Stimulated activated CD8-positive, alpha-beta memory T cell treated with anti-CD3 and anti-CD28 coated beads, Interleukin-2, amount 100 ng/mL, for 1 hour (primary cell): Measurements from ENCODE around the gene GSX1.
A peak's percentile ranks its signal among the peaks of the same experiment; 100 is the strongest.
"Not testable (repeated sequence)": the region's sequence is repeated elsewhere in the genome, so short reads cannot be mapped to it uniquely, and the experiment has no call there.

ENCODE experiments used
- DNase-seq, 2 donors: peaks; one replicate each; pipeline ENCODE4 v3.0.0-alpha.2; 2020; ENCODE audit warnings: low read depth in 2 of 2

GSX1 gene

GRCh38 chr13:27794368-27794691, 2.0 kb downstream of the GSX1 start:
- DNase-seq: no peak

GRCh38 chr13:27794921-27795717, 2.8 kb downstream of the GSX1 start:
- no peak for DNase-seq

GRCh38 chr13:27795718-27796019, 3.4 kb downstream of the GSX1 start:
- no peak for DNase-seq

GRCh38 chr13:27796544-27797227, 4.4 kb downstream of the GSX1 start:
- DNase-seq: no peak

GRCh38 chr13:27797228-27797624, 4.9 kb downstream of the GSX1 start:
- no peak for DNase-seq

- no peak for DNase-seq
Observed at GRCh38 chr13:27806744-27807387, 14.6 kb downstream of the GSX1 start.

- no peak for DNase-seq
Observed at GRCh38 chr13:27808851-27809550, 16.7 kb downstream of the GSX1 start.

GRCh38 chr13:27810009-27810408, 17.7 kb downstream of the GSX1 start:
- DNase-seq: no peak

GRCh38 chr13:27810461-27810860, 18.2 kb downstream of the GSX1 start:
- no peak for DNase-seq

- DNase-seq: no peak
Observed at GRCh38 chr13:27813826-27814225, 21.5 kb downstream of the GSX1 start.

GRCh38 chr13:27817832-27818231, 25.5 kb downstream of the GSX1 start:
- DNase-seq: not testable (repeated sequence)

- no peak for DNase-seq
Observed at GRCh38 chr13:27820524-27821482, 28.5 kb downstream of the GSX1 start.

GRCh38 chr13:27821566-27821965, 29.3 kb downstream of the GSX1 start:
- DNase-seq: no peak

GRCh38 chr13:27822258-27822872, 30.1 kb downstream of the GSX1 start:
- no peak for DNase-seq

- no peak for DNase-seq
Observed at GRCh38 chr13:27822873-27823311, 30.6 kb downstream of the GSX1 start.

GRCh38 chr13:27824121-27824520, 31.8 kb downstream of the GSX1 start:
- DNase-seq: no peak

- DNase-seq: no peak
Observed at GRCh38 chr13:27825072-27825471, 32.8 kb downstream of the GSX1 start.

GRCh38 chr13:27826379-27827353, 34.4 kb downstream of the GSX1 start:
- peak; percentile 25 to 50 for DNase-seq

GRCh38 chr13:27827646-27828045, 35.4 kb downstream of the GSX1 start:
- no peak for DNase-seq

- peak in 1 of 2 donors; percentile 26 for DNase-seq
Observed at GRCh38 chr13:27830010-27830409, 37.7 kb downstream of the GSX1 start.
